K562 (cell line): Measurements from ENCODE around the gene DHX57. TPM values are rescaled to one million over a fixed set of nuclear protein-coding genes. Genes with fewer than 3 reads are reported as not detected.
A peak's percentile ranks its signal among the peaks of the same experiment; 100 is the strongest.

Source experiments
- CREB1 ChIP-seq, 2 experiments: sonication (generic) in 1 of 2; formaldehyde crosslinking in 1 of 2; IDR thresholded peaks; 2 replicates each; pipeline versions ENCODE4 v1.6.1 to v1.8.0; 2012 to 2022; ENCODE audit warnings: inconsistent platforms in 1 of 2, mild to moderate bottlenecking in 1 of 2, missing genetic modification reagents in 1 of 2, moderate library complexity in 1 of 2
- E2F4 ChIP-seq: sonication (generic); formaldehyde crosslinking; IDR thresholded peaks from 2 replicates; pipeline ENCODE4 v1.8.0; 2022; ENCODE audit warnings: mild to moderate bottlenecking, low read depth, missing genetic modification reagents
- ELF2 ChIP-seq: fragments of 250-450 bp; sonication (Bioruptor Pico); IDR thresholded peaks from 2 replicates; pipeline ENCODE4 v1.5.0; 2021; ENCODE audit warnings: mild to moderate bottlenecking
- HEY1 ChIP-seq: fragments of 250-450 bp; sonication (Bioruptor Pico); IDR thresholded peaks from 2 replicates; pipeline ENCODE4 v1.5.0; 2020; ENCODE audit warnings: mild to moderate bottlenecking, moderate library complexity, borderline replicate concordance
- IRF2 ChIP-seq: sonication (generic); formaldehyde crosslinking; IDR thresholded peaks from 2 replicates; pipeline ENCODE4 v1.8.1; 2022; ENCODE audit warnings: mild to moderate bottlenecking, missing genetic modification reagents
- KAT7 ChIP-seq: sonication (generic); formaldehyde crosslinking; IDR thresholded peaks from 2 replicates; pipeline ENCODE4 v1.8.0; 2022; ENCODE audit warnings: missing genetic modification reagents, mild to moderate bottlenecking, borderline replicate concordance
- KLF13 ChIP-seq: fragments of 450-650 bp; IDR thresholded peaks from 2 replicates; pipeline ENCODE4 v1.6.1; 2016; ENCODE audit warnings: missing genetic modification characterization, low read depth, mild to moderate bottlenecking, missing compliant biosample characterization, moderate library complexity, borderline replicate concordance
- KLF16 ChIP-seq: IDR thresholded peaks from 2 replicates; pipeline ENCODE4 v1.6.1; 2016; ENCODE audit warnings: antibody characterized with exemption
- NFIX ChIP-seq: fragments of 250-450 bp; sonication (Bioruptor Pico); IDR thresholded peaks from 2 replicates; pipeline ENCODE4 v1.4.0; 2020; ENCODE audit warnings: low read depth, mild to moderate bottlenecking, moderate library complexity
- POLR3A ChIP-seq: IDR thresholded peaks from 2 replicates; pipeline ENCODE4 v1.6.1; 2011; ENCODE audit warnings: borderline replicate concordance, mild to moderate bottlenecking, moderate library complexity; ENCODE audit not compliant: insufficient read length, insufficient read depth; ENCODE audit errors: extremely low read depth
- PTTG1 ChIP-seq: fragments of 450-650 bp; IDR thresholded peaks from 2 replicates; pipeline ENCODE4 v1.6.1; 2016; ENCODE audit warnings: low read depth, mild to moderate bottlenecking, missing genetic modification characterization, missing compliant biosample characterization
- RFX7 ChIP-seq: fragments of 250-450 bp; sonication (Bioruptor Pico); IDR thresholded peaks from 2 replicates; pipeline ENCODE4 v1.5.1; 2021; ENCODE audit warnings: mild to moderate bottlenecking
- SAP30 ChIP-seq: fragments of 200-600 bp; sonication (generic); IDR thresholded peaks from 2 replicates; pipeline ENCODE4 v1.6.1; 2012; ENCODE audit warnings: borderline replicate concordance, low read depth, mild to moderate bottlenecking, moderate library complexity, low read length, control low read depth, inconsistent platforms; ENCODE audit not compliant: insufficient read depth, poor library complexity, severe bottlenecking
- ZC3H8 ChIP-seq: fragments of 450-650 bp; IDR thresholded peaks from 2 replicates; pipeline ENCODE4 v1.6.1; 2017
- ZFPM2 ChIP-seq: fragments of 250-450 bp; sonication (Bioruptor Pico); IDR thresholded peaks from 2 replicates; pipeline ENCODE4 v1.5.1; 2022; ENCODE audit warnings: mild to moderate bottlenecking
- ZNF121 ChIP-seq: sonication (generic); formaldehyde crosslinking; conservative IDR thresholded peaks from 2 replicates; pipeline ENCODE4 v1.8.0; 2022; ENCODE audit warnings: missing genetic modification reagents
- ZNF146 ChIP-seq: IDR thresholded peaks from one replicate; pipeline ENCODE4 v1.6.1; 2018; ENCODE audit warnings: missing compliant biosample characterization; ENCODE audit not compliant: unreplicated experiment
- ZNF408 ChIP-seq: fragments of 250-450 bp; sonication (Bioruptor Pico); IDR thresholded peaks from 2 replicates; pipeline ENCODE4 v1.4.0; 2020; ENCODE audit warnings: low read depth, mild to moderate bottlenecking, moderate library complexity
- ZSCAN32 ChIP-seq: fragments of 450-650 bp; formaldehyde crosslinking; IDR thresholded peaks from 2 replicates; pipeline ENCODE4 v1.4.0; 2020; ENCODE audit warnings: mild to moderate bottlenecking, moderate library complexity
- polyA plus RNA-seq, 8 experiments: library from polyadenylated mRNA; depleted of rRNA in 4 of 8; stranded (reverse) in 5 of 8; unstranded in 3 of 8; fragments of >200 nt; fragmentation: Nextera tagmentation in 2 of 8; fragmentation: Illumina TruSeq in 1 of 8; extraction: Ambion mirVana in 2 of 8; extraction: Trizol in 1 of 8; gene quantifications; 2 replicates each; pipeline versions ENCODE4 v1.2.1 to v1.2.3, GENCODE V29; 2011 to 2014; ENCODE audit warnings: inconsistent platforms in 1 of 8, missing spikeins in 1 of 8
- total RNA-seq, 7 experiments: library from RNA; depleted of rRNA in 6 of 7; stranded (reverse); fragments of >200 nt in 6 of 7; fragmentation: Illumina TruSeq in 2 of 7; extraction: Trizol in 2 of 7; gene quantifications; 2 replicates each; pipeline versions ENCODE4 v1.2.1 to v1.2.3, GENCODE V29; 2011 to 2021; ENCODE audit warnings: low replicate concordance in 1 of 7
- TF ChIP-seq, protein P1 (sequence below): fragments of 150-350 bp; IDR thresholded peaks from 2 replicates; pipeline ENCODE4 v1.6.1; 2014; ENCODE audit warnings: low read depth, mild to moderate bottlenecking, low read length, borderline replicate concordance
- TF ChIP-seq, protein P2 (sequence below): fragments of 450-650 bp; IDR thresholded peaks from 2 replicates; pipeline ENCODE4 v1.7.1; 2018; ENCODE audit warnings: mild to moderate bottlenecking, low read depth; ENCODE audit not compliant: partially characterized antibody

The DHX57 gene
- total and polyA plus RNA-seq, 9 of the 15 experiments (the other 6 are each of a cell fraction or from before 2014, with no cell fraction given) = 7.4 to 23.6 (median 17.9) TPM

GRCh38 chr2:38875576-38876367 is at the start of gene DHX57, which contains the start of gene MORN2 (continued):
- TF ChIP-seq CREB1 (IDR thresholded peaks at IDR 0.05) (peak; percentile 89), CREB1 (CRISPR knock-in tag; IDR thresholded peaks at IDR 0.05) (peak; percentile 90), POLR3A (no peak), ZC3H8 (no peak), ELF2 (CRISPR knock-in tag) (no peak), IRF2 (CRISPR knock-in tag) (no peak), SAP30 (peak; percentile 76), NFIX (no peak), KLF13 (tag) (no peak), RFX7 (no peak), ZNF146 (no peak), ZFPM2 (CRISPR knock-in tag) (no peak), E2F4 (CRISPR knock-in tag) (peak; percentile 47; the same call in 1 of the 2 replicates), ZNF121 (CRISPR knock-in tag) (no peak), HEY1 (CRISPR knock-in tag) (no peak), ZNF408 (no peak), KAT7 (CRISPR knock-in tag) (no peak), KLF16 (no peak), ZSCAN32 (CRISPR knock-in tag) (peak; percentile 9; the same call in 1 of the 2 replicates), PTTG1 (tag) (no peak)
- TF ChIP-seq, protein P1, sequence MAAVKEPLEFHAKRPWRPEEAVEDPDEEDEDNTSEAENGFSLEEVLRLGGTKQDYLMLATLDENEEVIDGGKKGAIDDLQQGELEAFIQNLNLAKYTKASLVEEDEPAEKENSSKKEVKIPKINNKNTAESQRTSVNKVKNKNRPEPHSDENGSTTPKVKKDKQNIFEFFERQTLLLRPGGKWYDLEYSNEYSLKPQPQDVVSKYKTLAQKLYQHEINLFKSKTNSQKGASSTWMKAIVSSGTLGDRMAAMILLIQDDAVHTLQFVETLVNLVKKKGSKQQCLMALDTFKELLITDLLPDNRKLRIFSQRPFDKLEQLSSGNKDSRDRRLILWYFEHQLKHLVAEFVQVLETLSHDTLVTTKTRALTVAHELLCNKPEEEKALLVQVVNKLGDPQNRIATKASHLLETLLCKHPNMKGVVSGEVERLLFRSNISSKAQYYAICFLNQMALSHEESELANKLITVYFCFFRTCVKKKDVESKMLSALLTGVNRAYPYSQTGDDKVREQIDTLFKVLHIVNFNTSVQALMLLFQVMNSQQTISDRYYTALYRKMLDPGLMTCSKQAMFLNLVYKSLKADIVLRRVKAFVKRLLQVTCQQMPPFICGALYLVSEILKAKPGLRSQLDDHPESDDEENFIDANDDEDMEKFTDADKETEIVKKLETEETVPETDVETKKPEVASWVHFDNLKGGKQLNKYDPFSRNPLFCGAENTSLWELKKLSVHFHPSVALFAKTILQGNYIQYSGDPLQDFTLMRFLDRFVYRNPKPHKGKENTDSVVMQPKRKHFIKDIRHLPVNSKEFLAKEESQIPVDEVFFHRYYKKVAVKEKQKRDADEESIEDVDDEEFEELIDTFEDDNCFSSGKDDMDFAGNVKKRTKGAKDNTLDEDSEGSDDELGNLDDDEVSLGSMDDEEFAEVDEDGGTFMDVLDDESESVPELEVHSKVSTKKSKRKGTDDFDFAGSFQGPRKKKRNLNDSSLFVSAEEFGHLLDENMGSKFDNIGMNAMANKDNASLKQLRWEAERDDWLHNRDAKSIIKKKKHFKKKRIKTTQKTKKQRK = no peak
- TF ChIP-seq, protein P2, sequence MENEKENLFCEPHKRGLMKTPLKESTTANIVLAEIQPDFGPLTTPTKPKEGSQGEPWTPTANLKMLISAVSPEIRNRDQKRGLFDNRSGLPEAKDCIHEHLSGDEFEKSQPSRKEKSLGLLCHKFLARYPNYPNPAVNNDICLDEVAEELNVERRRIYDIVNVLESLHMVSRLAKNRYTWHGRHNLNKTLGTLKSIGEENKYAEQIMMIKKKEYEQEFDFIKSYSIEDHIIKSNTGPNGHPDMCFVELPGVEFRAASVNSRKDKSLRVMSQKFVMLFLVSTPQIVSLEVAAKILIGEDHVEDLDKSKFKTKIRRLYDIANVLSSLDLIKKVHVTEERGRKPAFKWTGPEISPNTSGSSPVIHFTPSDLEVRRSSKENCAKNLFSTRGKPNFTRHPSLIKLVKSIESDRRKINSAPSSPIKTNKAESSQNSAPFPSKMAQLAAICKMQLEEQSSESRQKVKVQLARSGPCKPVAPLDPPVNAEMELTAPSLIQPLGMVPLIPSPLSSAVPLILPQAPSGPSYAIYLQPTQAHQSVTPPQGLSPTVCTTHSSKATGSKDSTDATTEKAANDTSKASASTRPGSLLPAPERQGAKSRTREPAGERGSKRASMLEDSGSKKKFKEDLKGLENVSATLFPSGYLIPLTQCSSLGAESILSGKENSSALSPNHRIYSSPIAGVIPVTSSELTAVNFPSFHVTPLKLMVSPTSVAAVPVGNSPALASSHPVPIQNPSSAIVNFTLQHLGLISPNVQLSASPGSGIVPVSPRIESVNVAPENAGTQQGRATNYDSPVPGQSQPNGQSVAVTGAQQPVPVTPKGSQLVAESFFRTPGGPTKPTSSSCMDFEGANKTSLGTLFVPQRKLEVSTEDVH = peak; percentile 36
